Measurements from ENCODE around the gene PIGH.
"Not testable (repeated sequence)": the region's sequence is repeated elsewhere in the genome, so short reads cannot be mapped to it uniquely, and the experiment has no call there.

Gene PIGH

DNA sequence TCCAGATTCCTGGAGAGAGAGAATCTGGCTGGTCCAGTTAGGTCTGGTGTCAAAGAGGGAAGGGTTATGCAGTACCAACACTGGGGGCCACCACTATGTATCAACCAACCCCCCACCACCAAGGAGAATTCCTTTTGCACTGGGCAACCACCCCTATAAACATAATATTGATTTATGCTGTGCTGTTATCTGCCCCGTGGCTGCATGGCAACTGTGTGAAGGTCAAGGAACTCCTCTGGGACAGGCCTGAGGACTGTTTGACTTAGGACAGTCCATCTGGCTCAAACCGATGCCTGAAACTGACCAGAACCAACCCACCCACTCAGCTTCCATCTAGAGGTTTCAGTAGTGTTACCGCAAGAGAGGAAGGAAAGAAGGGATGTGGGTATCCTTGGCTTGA, 46.5 kb downstream of the PIGH start:
- DNase-seq (ENCODE audit: low read depth in 2 of 3, low spot score in 1 of 3): no peak

DNA sequence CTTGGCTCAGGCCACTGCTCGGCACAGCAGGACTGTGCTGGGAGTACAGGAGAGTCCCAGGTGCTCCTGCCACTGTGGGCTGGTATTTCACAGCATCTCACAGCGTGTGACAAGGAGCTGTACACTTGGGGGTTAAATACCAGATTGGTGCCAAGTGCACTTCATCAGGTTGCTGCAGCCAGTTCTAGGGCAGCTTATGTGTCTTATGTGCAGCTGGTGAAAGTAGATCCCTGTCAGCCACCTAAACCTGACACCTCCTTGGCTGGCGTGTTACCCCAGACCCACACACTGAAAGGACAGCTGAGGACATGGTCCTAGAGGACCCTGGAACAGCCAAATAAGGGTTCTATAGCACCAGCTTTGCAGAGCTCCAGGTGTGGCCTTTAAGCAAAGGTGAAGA, 48.1 kb downstream of the PIGH start:
- no peak for DNase-seq (ENCODE audit: low read depth in 2 of 3, low spot score in 1 of 3)

DNA sequence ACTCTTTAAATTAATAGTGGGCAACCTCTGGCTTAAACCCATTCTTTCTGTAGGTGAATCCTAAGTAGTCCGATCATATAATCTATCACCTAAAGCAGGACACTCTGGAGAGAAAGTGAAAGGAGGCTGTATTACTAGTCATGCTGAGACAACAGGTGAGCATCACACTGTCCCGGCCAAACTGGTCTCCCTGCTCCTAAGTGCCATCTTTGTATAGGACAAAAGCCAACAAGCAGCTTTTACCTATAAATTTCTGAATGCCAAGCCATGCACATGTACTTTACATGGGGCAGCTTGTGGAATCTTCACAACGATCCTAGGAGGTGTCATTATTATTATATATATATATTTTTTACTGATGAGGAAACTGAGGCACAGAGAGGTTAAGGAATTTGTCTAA, 48.9 kb downstream of the PIGH start:
- DNase-seq (ENCODE audit: low read depth in 2 of 3, low spot score in 1 of 3): no peak

DNA sequence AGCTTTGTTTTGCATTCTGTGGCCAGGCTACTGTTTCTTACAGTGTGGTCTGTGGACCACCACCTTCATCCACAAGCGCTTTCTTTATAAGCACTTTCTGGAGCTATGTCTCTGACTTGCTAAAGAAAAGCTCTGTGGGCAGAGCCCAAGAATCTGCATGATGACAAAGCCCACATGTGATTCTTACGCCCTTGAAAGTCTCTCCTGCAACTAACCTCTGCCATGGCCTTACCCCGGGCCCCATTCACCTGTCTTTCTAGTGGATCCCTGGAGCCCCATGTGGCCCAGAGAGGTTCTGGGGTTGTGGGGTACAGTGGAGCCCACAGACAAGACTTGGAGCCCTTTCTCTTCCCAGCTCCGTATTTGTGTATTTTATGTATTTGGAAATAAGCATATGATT, 50.3 kb downstream of the PIGH start:
- no peak for DNase-seq (ENCODE audit: low read depth in 2 of 3, low spot score in 1 of 3)

DNA sequence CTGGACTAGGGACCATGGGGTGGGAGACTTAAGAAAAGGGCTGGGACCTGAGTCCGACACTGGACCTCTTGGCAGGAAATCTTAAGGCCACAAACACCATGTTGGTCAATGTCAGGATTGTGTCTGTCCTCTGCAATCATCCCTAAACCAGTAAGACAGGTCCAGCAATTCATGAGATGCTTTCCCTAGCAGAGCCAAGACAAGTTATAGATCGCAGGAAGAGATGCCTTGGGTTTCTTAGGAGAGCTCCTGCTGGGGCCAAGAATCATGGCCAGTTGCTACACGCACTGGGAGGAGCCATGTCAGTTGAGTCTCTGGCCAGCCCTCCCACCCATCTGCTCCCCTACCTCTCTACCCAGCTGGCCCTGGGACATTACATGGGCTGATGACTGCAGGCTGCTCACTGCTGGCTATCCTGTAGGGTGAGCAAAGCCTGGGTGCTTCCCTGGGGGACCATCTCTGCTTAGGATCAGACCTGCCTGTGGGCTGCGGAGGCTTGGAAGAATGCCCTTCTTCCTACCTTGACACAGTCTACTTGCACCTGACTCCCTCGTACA, 52.8 kb downstream of the PIGH start:
- DNase-seq (ENCODE audit: low read depth in 2 of 3, low spot score in 1 of 3): no peak

DNA sequence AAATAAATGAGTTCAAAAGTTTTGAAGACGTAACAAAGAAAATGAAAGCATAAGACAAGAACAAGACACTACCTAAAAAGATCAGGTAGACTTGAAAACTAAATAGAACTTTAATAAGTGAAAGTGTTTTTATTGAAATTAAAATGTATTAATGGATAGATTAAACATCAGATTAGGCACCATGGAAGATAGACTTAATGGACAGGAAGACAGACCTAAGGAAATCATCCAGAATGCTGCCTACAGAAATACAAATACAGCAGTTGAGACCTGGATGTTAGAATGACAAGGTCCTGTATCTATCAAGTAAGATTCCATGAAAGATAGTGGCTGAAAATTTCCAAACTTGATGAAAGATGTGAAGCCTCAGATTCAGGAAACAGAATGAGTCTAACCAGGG, 55.5 kb downstream of the PIGH start:
- no peak for DNase-seq (ENCODE audit: low read depth in 2 of 3, low spot score in 1 of 3)

DNA sequence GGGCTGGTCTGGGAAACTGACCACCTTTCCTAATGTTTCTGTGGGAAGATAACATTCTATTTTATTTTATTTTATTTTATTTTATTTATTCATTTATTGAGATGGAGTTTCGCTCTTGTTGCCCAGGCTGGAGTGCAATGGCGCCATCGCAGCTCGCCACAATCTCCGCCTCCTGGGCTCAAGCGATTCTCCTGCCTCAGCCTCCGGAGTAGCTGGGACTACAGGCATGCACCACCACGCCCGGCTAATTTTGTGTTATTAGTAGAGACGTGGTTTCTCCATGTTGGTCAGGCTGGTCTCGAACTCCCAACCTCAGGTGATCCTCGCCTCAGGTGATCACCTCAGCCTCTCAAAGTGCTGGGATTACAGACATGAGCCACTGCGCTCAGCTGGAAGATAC, 57.4 kb downstream of the PIGH start:
- not testable (repeated sequence) for DNase-seq (ENCODE audit: low read depth in 2 of 3, low spot score in 1 of 3)

DNA sequence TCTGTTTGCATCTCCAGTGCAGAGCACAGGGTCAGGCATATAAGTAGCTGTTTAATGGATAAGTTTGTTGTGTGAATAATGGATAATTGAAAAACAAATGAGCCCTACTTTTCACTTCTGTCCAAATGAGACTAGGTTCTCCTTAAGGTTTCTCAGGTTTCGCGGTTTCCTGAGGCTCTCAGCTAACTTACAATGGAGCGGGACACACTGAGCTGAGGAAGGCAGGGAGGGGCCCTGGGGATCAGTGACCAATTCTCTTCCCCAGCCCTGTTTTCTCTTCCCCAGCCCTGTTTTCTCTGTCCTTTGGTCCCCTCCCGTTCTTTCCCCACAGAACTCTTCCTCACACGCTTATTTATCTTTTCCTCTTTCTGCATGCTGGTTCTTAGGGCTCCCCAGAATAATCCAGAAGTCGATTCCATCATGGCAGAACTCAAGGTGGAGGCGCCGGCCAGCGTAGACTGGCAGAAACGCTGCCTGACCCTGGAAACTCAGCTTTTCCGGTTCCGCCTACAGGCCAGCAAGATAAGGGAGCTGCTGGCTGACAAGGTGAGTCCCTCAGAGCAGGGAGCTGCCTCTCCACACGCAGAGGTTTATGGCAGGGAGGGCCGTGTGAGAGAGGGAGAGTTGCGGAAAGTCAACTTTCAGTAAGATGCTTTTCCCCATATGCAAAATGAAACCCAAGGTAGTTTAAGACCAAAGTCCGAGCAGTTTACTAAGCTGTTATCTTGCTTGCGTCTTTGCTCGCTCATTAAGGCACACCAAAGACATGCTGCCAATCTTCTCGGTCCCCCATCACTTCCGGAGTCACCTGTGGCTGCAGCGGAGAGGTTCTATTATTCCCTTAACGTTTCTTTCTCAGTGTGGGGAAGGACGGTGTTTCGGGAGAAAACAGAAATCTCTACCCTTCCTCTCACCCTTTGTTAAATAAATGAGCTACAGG, 58.4 kb downstream of the PIGH start:
- no peak for DNase-seq (ENCODE audit: low read depth in 2 of 3, low spot score in 1 of 3)

Measured in stimulated activated CD4-positive, alpha-beta T cell treated with anti-CD3 and anti-CD28 coated beads, Interleukin-12 subunit alpha, Interleukin-12 subunit beta, amount 100 ng/mL, for 48 hours (primary cell).